GM12878 (cell line): Measurements from ENCODE around the gene RBM12. TPM values are rescaled to one million over a fixed set of nuclear protein-coding genes. Genes with fewer than 3 reads are reported as not detected.

Experiments used
- ASH2L ChIP-seq: fragments of 300-600, 200-600 bp; sonication (generic); IDR thresholded peaks from 2 replicates; pipeline ENCODE4 v1.6.1; 2017; ENCODE audit warnings: low read depth, mild to moderate bottlenecking, borderline replicate concordance
- ATF2 ChIP-seq: IDR thresholded peaks from 2 replicates; pipeline ENCODE4 v1.6.1; 2012; ENCODE audit warnings: low read length, inconsistent platforms
- BCL3 ChIP-seq: IDR thresholded peaks from 2 replicates; pipeline ENCODE4 v1.6.1; 2011; ENCODE audit warnings: borderline replicate concordance, low read depth, mild to moderate bottlenecking, moderate library complexity, low read length; ENCODE audit not compliant: insufficient read depth, poor library complexity, severe bottlenecking
- CHD1 ChIP-seq: IDR thresholded peaks from 2 replicates; pipeline ENCODE4 v1.6.1; 2012; ENCODE audit warnings: low read depth, low read length, improper control_type of control experiment
- CHD4 ChIP-seq: fragments of 200-600 bp; sonication (generic); IDR thresholded peaks from 2 replicates; pipeline ENCODE4 v1.6.1; 2016; ENCODE audit warnings: mild to moderate bottlenecking
- KLF5 ChIP-seq: fragments of 450-650 bp; IDR thresholded peaks from 2 replicates; pipeline ENCODE4 v1.6.1; 2014; ENCODE audit warnings: mild to moderate bottlenecking; ENCODE audit not compliant: partially characterized antibody
- MLLT1 ChIP-seq: fragments of 450-650 bp; IDR thresholded peaks from 2 replicates; pipeline ENCODE4 v1.6.1; 2016; ENCODE audit warnings: mild to moderate bottlenecking
- NFYB ChIP-seq: IDR thresholded peaks from 2 replicates; pipeline ENCODE4 v1.6.1; 2011; ENCODE audit warnings: low read depth, mild to moderate bottlenecking, low read length, improper control_type of control experiment, moderate library complexity; ENCODE audit not compliant: insufficient read depth
- PAX5 ChIP-seq: IDR thresholded peaks from 2 replicates; pipeline ENCODE4 v1.6.1; 2011; ENCODE audit warnings: low read depth, low read length, borderline replicate concordance
- PRDM15 ChIP-seq: fragments of 450-650 bp; formaldehyde crosslinking; IDR thresholded peaks from 2 replicates; pipeline ENCODE4 v1.4.0; 2020; ENCODE audit warnings: mild to moderate bottlenecking, moderate library complexity
- REST ChIP-seq: IDR thresholded peaks from 2 replicates; pipeline ENCODE4 v1.6.1; 2012; ENCODE audit warnings: mild to moderate bottlenecking, low read depth, low read length
- RUNX3 ChIP-seq: IDR thresholded peaks from 2 replicates; pipeline ENCODE4 v1.6.1; 2012; ENCODE audit warnings: low read length, inconsistent platforms
- SIN3A ChIP-seq: IDR thresholded peaks from 2 replicates; pipeline ENCODE4 v1.6.1; 2012; ENCODE audit warnings: low read depth, low read length, improper control_type of control experiment
- SMAD1 ChIP-seq: fragments of 450-650 bp; IDR thresholded peaks from 2 replicates; pipeline ENCODE4 v1.6.1; 2018; ENCODE audit warnings: mild to moderate bottlenecking, low read depth; ENCODE audit not compliant: partially characterized antibody
- YBX1 ChIP-seq: fragments of 450-650 bp; IDR thresholded peaks from 2 replicates; pipeline ENCODE4 v1.6.1; 2016; ENCODE audit warnings: antibody characterized with exemption
- polyA plus RNA-seq, 11 experiments: library from polyadenylated mRNA; depleted of rRNA in 4 of 11; unstranded in 6 of 11; stranded (reverse) in 5 of 11; fragments of >200 nt; fragmentation: Nextera tagmentation in 4 of 11; fragmentation: Illumina TruSeq in 1 of 11; extraction: Ambion mirVana in 4 of 11; extraction: Trizol in 1 of 11; gene quantifications; 1 replicate in 1 of 11; 2 replicates in 10 of 11; pipeline versions ENCODE4 v1.2.1 to v1.2.3, GENCODE V29; 2011 to 2016; ENCODE audit warnings: inconsistent platforms in 2 of 11, missing spikeins in 2 of 11, low read depth in 1 of 11
- total RNA-seq, 4 experiments: library from RNA; depleted of rRNA in 3 of 4; stranded (reverse); fragments of >200 nt in 3 of 4; fragmentation: Illumina TruSeq in 1 of 4; extraction: Trizol in 1 of 4; gene quantifications; 2 replicates each; pipeline versions ENCODE4 v1.2.1 to v1.2.3, GENCODE V29; 2013 to 2021

The RBM12 gene
- total and polyA plus RNA-seq, 10 of the 15 experiments (the other 5 are each of a cell fraction or from before 2014, with no cell fraction given) = 4.7 to 153 (median 58.5) TPM

- no peak for TF ChIP-seq ATF2
- no peak for TF ChIP-seq CHD1
- peak; percentile 82 for TF ChIP-seq MLLT1
- TF ChIP-seq ASH2L = no peak
- TF ChIP-seq PAX5 = no peak
- TF ChIP-seq YBX1 = peak; percentile 41; the same call in 1 of the 2 replicates
- peak; percentile 72; the same call in 1 of the 2 replicates for TF ChIP-seq CHD4
- no peak for TF ChIP-seq SMAD1
- peak; percentile 46; the same call in 1 of the 2 replicates for TF ChIP-seq RUNX3
- no peak for TF ChIP-seq REST
- peak; percentile 25; the same call in 1 of the 2 replicates for TF ChIP-seq NFYB
- peak; percentile 34; the same call in 1 of the 2 replicates for TF ChIP-seq SIN3A
- peak; percentile 67 for TF ChIP-seq KLF5
- no peak for TF ChIP-seq PRDM15
- TF ChIP-seq BCL3 = no peak
Observed at GRCh38 chr20:35616465-35617396, 48.0 kb downstream of the RBM12 start (continued).
